Neural cell (in vitro differentiated cells): ENCODE results near the gene BMI1. TPM values are rescaled to one million over a fixed set of nuclear protein-coding genes. Genes with fewer than 3 reads are reported as not detected.

Experiments
- H2AFZ ChIP-seq: fragments of 200-600, 300-800 bp; sonication (generic), shearing (Covaris generic); 2 replicates; pipeline ENCODE4 v1.6.0; 2014; ENCODE audit warnings: low read depth, mild to moderate bottlenecking, antibody characterized with exemption, low read length, moderate library complexity
- H3F3A ChIP-seq: fragments of 200-600 bp; shearing (Covaris generic); 2 replicates; pipeline ENCODE4 v1.6.1; 2016; ENCODE audit warnings: mild to moderate bottlenecking, moderate library complexity, mixed read lengths, antibody characterized with exemption, low read length; ENCODE audit not compliant: insufficient read depth, poor library complexity, severe bottlenecking
- H3K27ac ChIP-seq: fragments of 200-600, 300-800 bp; sonication (generic), shearing (Covaris generic); 2 replicates; pipeline ENCODE4 v1.5.1; 2014; ENCODE audit warnings: mild to moderate bottlenecking, low read length, moderate library complexity
- H3K27me3 ChIP-seq: fragments of 300-800, 200-600 bp; sonication (generic), shearing (Covaris generic); 2 replicates; pipeline ENCODE4 v1.6.0; 2014; ENCODE audit warnings: mild to moderate bottlenecking, low read depth, low read length, moderate library complexity; ENCODE audit not compliant: insufficient read depth
- H3K36me3 ChIP-seq: fragments of 300-800, 200-600 bp; sonication (generic), shearing (Covaris generic); 2 replicates; pipeline ENCODE4 v1.5.1; 2014; ENCODE audit warnings: mild to moderate bottlenecking, antibody characterized with exemption, low read length, moderate library complexity; ENCODE audit not compliant: insufficient read depth
- H3K4me2 ChIP-seq: fragments of 300-800, 200-600 bp; sonication (generic), shearing (Covaris generic); 2 replicates; pipeline ENCODE4 v1.6.0; 2014; ENCODE audit warnings: mild to moderate bottlenecking, low read length
- H3K4me3 ChIP-seq: fragments of 300-800, 200-600 bp; sonication (generic), shearing (Covaris generic); 2 replicates; pipeline ENCODE4 v1.5.1; 2014; ENCODE audit warnings: mild to moderate bottlenecking, low read length, moderate library complexity
- H3K79me2 ChIP-seq: fragments of 200-600 bp; shearing (Covaris generic); replicated peaks from 2 replicates; pipeline ENCODE4 v1.6.0; 2014; ENCODE audit warnings: mild to moderate bottlenecking, low read length, moderate library complexity; ENCODE audit not compliant: insufficient read depth
- H3K9ac ChIP-seq: fragments of 300-800, 200-600 bp; sonication (generic), shearing (Covaris generic); 2 replicates; pipeline ENCODE4 v1.6.1; 2016; ENCODE audit warnings: mild to moderate bottlenecking, low read length, mixed read lengths
- H3K9me2 ChIP-seq: fragments of 200-600 bp; shearing (Covaris generic); 2 replicates; pipeline ENCODE4 v1.6.1; 2016; ENCODE audit warnings: mild to moderate bottlenecking, low read length, mixed read lengths; ENCODE audit not compliant: insufficient read depth
- H3K9me3 ChIP-seq: fragments of 200-600, 300-800 bp; sonication (generic), shearing (Covaris generic); 2 replicates; pipeline ENCODE4 v1.6.1; 2016; ENCODE audit warnings: mild to moderate bottlenecking, mixed run types, low read length, moderate library complexity, mixed read lengths
- H4K20me1 ChIP-seq: fragments of 200-600 bp; shearing (Covaris generic); 2 replicates; pipeline ENCODE4 v1.6.1; 2016; ENCODE audit warnings: mild to moderate bottlenecking, mixed run types; ENCODE audit not compliant: insufficient read depth
- CTCF ChIP-seq: fragments of 450-650 bp; IDR thresholded peaks from 2 replicates; pipeline ENCODE4 v1.5.1; 2014; ENCODE audit warnings: antibody characterized with exemption, mild to moderate bottlenecking, moderate library complexity; ENCODE audit not compliant: poor library complexity, severe bottlenecking
- EP300 ChIP-seq: fragments of 450-650 bp; conservative IDR thresholded peaks from 2 replicates; pipeline ENCODE4 v1.6.1; 2014; ENCODE audit warnings: antibody characterized with exemption, mild to moderate bottlenecking, moderate library complexity; ENCODE audit not compliant: poor library complexity, severe bottlenecking
- EZH2 ChIP-seq: fragments of 200-600, 300-800 bp; shearing (Covaris generic), sonication (generic); IDR thresholded peaks from 2 replicates; pipeline ENCODE4 v1.6.1; 2014; ENCODE audit warnings: antibody characterized with exemption, low read length, borderline replicate concordance, mild to moderate bottlenecking; ENCODE audit not compliant: insufficient read depth, poor library complexity, severe bottlenecking
- MXI1 ChIP-seq: fragments of 450-650 bp; conservative IDR thresholded peaks from 2 replicates; pipeline ENCODE4 v1.6.1; 2014; ENCODE audit warnings: antibody characterized with exemption, mild to moderate bottlenecking; ENCODE audit not compliant: poor library complexity, severe bottlenecking
- POLR2AphosphoS5 ChIP-seq: IDR thresholded peaks from 2 replicates; pipeline ENCODE4 v1.6.1; 2012
- RAD21 ChIP-seq: fragments of 450-650 bp; conservative IDR thresholded peaks from 2 replicates; pipeline ENCODE4 v1.6.1; 2014; ENCODE audit warnings: antibody characterized with exemption, mild to moderate bottlenecking, moderate library complexity
- REST ChIP-seq: IDR thresholded peaks from 2 replicates; pipeline ENCODE4 v1.6.1; 2012; ENCODE audit warnings: borderline replicate concordance
- SMC3 ChIP-seq: fragments of 450-650 bp; conservative IDR thresholded peaks from 2 replicates; pipeline ENCODE4 v1.6.1; 2014; ENCODE audit warnings: antibody characterized with exemption, mild to moderate bottlenecking, moderate library complexity; ENCODE audit not compliant: poor library complexity
- TAF1 ChIP-seq: IDR thresholded peaks from 2 replicates; pipeline ENCODE4 v1.6.1; 2012; ENCODE audit warnings: low read depth
- polyA plus RNA-seq: library from polyadenylated mRNA; depleted of rRNA; stranded (reverse); fragments of >200 nt; gene quantifications from 2 replicates; pipeline ENCODE4 v1.2.3, GENCODE V29; 2014

BMI1 gene
- polyA plus RNA-seq, 1 donor from 2014 or later, result 86.8 TPM

GRCh38 chr10:22372917-22373316 lies 52.0 kb downstream of the BMI1 start:
- no peak for TF ChIP-seq POLR2AphosphoS5
- no peak for TF ChIP-seq SMC3
- no peak for TF ChIP-seq RAD21
- Histone ChIP-seq H3K9me3 (no peaks in the 10 kb centered on the region), H3F3A (no peaks in the 10 kb centered on the region), H3K4me2 (no peak overlapping the region), H3K9ac (no peak overlapping the region), H4K20me1 (no peaks in the 10 kb centered on the region), H3K4me3 (no peak overlapping the region), H3K9me2 (no peaks in the 10 kb centered on the region), H3K27ac (no peak overlapping the region), H3K36me3 (no peaks in the 10 kb centered on the region), H3K27me3 (no peaks in the 10 kb centered on the region), H3K79me2 (no peaks in the 10 kb centered on the region), H2AFZ (no peak overlapping the region)

- no peak for TF ChIP-seq TAF1
- no peak for TF ChIP-seq MXI1
- TF ChIP-seq RAD21, result no peak
- no peak for TF ChIP-seq REST
- TF ChIP-seq SMC3, result no peak
- no peak for TF ChIP-seq POLR2AphosphoS5
- no peak for TF ChIP-seq CTCF
- no peak for TF ChIP-seq EP300
- no peak for TF ChIP-seq EZH2
- Histone ChIP-seq H3K4me3 (no peak overlapping the region), H3K27ac (no peak overlapping the region), H3K36me3 (no peaks in the 10 kb centered on the region), H3F3A (no peaks in the 10 kb centered on the region), H2AFZ (no peak overlapping the region), H3K79me2 (no peaks in the 10 kb centered on the region), H3K9me3 (no peaks in the 10 kb centered on the region), H3K27me3 (no peaks in the 10 kb centered on the region), H3K9me2 (no peaks in the 10 kb centered on the region), H3K9ac (no peak overlapping the region), H3K4me2 (no peak overlapping the region), H4K20me1 (no peaks in the 10 kb centered on the region)
These were observed 53.7 kb downstream of the BMI1 start for GRCh38 chr10:22374489-22375126.

- Histone ChIP-seq H3K9me3 (no peaks in the 10 kb centered on the region), H3K27me3 (no peaks in the 10 kb centered on the region), H3K79me2 (no peaks in the 10 kb centered on the region), H3K4me3 (peak overlapping the region; percentile 13), H3K9ac (peak overlapping the region; percentile 53), H3F3A (no peaks in the 10 kb centered on the region), H3K9me2 (no peaks in the 10 kb centered on the region), H3K4me2 (peak overlapping the region; percentile 2), H4K20me1 (no peaks in the 10 kb centered on the region), H2AFZ (no peak overlapping the region), H3K27ac (peak overlapping the region; percentile 81), H3K36me3 (no peaks in the 10 kb centered on the region)
- TF ChIP-seq RAD21 (no peak), SMC3 (no peak), CTCF (no peak), REST (no peak), POLR2AphosphoS5 (peak; percentile 51), EZH2 (no peak), MXI1 (no peak), TAF1 (peak; percentile 41), EP300 (peak; percentile 51)
These were observed 58.2 kb downstream of the BMI1 start for GRCh38 chr10:22379059-22379458.
